Measurements from ENCODE around the gene PTBP1.
"Not testable (repeated sequence)": the region's sequence is repeated elsewhere in the genome, so short reads cannot be mapped to it uniquely, and the experiment has no call there.

PTBP1 gene

GRCh38 chr19:834216-834615 lies 37.0 kb downstream of the PTBP1 start:
- no peak for TF ChIP-seq CTCF (IDR thresholded peaks at IDR 0.05; ENCODE audit: insufficient read depth, low read depth, low read length, missing control alignments)
- no peak overlapping the region for H3K4me3 ChIP-seq (ENCODE audit: low read depth, low read length)
- DNase-seq (ENCODE audit: low read depth): no peak

GRCh38 chr19:835210-835810 lies 38.1 kb downstream of the PTBP1 start:
- no peak for DNase-seq (ENCODE audit: low read depth)
- no peak for TF ChIP-seq CTCF (IDR thresholded peaks at IDR 0.05; ENCODE audit: insufficient read depth, low read depth, low read length, missing control alignments)
- H3K4me3 ChIP-seq (ENCODE audit: low read depth, low read length): no peak overlapping the region

GRCh38 chr19:840519-841206 lies 43.4 kb downstream of the PTBP1 start, which contains the start of gene PRTN3:
TSS of gene PRTN3 (plus strand) at chr19:840999. CDS start at chr19:841009, 10 bp downstream.
- H3K4me3 ChIP-seq (ENCODE audit: low read depth, low read length): no peak within 1 kb of the TSS
- DNase-seq (ENCODE audit: low read depth): no peak
- TF ChIP-seq CTCF (IDR thresholded peaks at IDR 0.05; ENCODE audit: insufficient read depth, low read depth, low read length, missing control alignments): no peak

GRCh38 chr19:842802-843179 lies 45.5 kb downstream of the PTBP1 start:
- DNase-seq (ENCODE audit: low read depth); H3K4me3 ChIP-seq (ENCODE audit: low read depth, low read length): not testable (repeated sequence)

- DNase-seq (ENCODE audit: low read depth): no peak
- H3K4me3 ChIP-seq (ENCODE audit: low read depth, low read length): no peak overlapping the region
- TF ChIP-seq CTCF (IDR thresholded peaks at IDR 0.05; ENCODE audit: insufficient read depth, low read depth, low read length, missing control alignments): no peak
Observed at GRCh38 chr19:843180-843835, 46.1 kb downstream of the PTBP1 start.

- TF ChIP-seq CTCF (IDR thresholded peaks at IDR 0.05; ENCODE audit: insufficient read depth, low read depth, low read length, missing control alignments): no peak
- no peak for DNase-seq (ENCODE audit: low read depth)
- H3K4me3 ChIP-seq (ENCODE audit: low read depth, low read length): no peak overlapping the region
Observed at GRCh38 chr19:843836-844545, 46.7 kb downstream of the PTBP1 start.

GRCh38 chr19:844546-844971 lies 47.3 kb downstream of the PTBP1 start:
- no peak for DNase-seq (ENCODE audit: low read depth)
- no peak overlapping the region for H3K4me3 ChIP-seq (ENCODE audit: low read depth, low read length)
- TF ChIP-seq CTCF (IDR thresholded peaks at IDR 0.05; ENCODE audit: insufficient read depth, low read depth, low read length, missing control alignments): no peak
